HepG2 (cell line): Measurements from ENCODE around the gene LPIN3. TPM values are rescaled to one million over a fixed set of nuclear protein-coding genes. Genes with fewer than 3 reads are reported as not detected.
A peak's percentile ranks its signal among the peaks of the same experiment; 100 is the strongest.

Experiments
- ATAC-seq: fragments of 200-7000 bp; cut with Tn5 transposase; 3 replicates; pipeline ENCODE4 v1.9.1; 2020; ENCODE audit warnings: mild to moderate bottlenecking, moderate library complexity
- BruUV-seq: library from RNA; stranded (reverse); fragments of 400-500 nt; replicated peaks from 2 replicates; lab custom pipeline; 2021; lab: Mats Ljungman, UMichigan
- CTCF ChIA-PET: fragments of 300-600 bp; formaldehyde crosslinking; extraction: SDS; loops from one replicate; lab custom pipeline; 2021; ENCODE audit warnings: low total read pairs, inconsistent platforms, low intra/inter-chr PET ratio; lab: Yijun Ruan, JAX
- POLR2A ChIA-PET: fragments of 350-600 bp; sonication (Branson Sonifier 250); formaldehyde crosslinking; loops from one replicate; lab custom pipeline; 2020; ENCODE audit warnings: antibody characterized with exemption, inconsistent platforms; lab: Yijun Ruan, JAX
- DNase-seq: peaks from one replicate; pipeline ENCODE4 v3.0.0-alpha.2; 2015; ENCODE audit warnings: low spot score
- FAIRE-seq: peaks from 3 replicates; lab custom pipeline; 2011; peaks lifted over from hg19 to GRCh38; lab: Jason Lieb, UNC
- H2AFZ ChIP-seq: one replicate; pipeline ENCODE4 v1.6.1; 2011; ENCODE audit warnings: low read length, inconsistent platforms
- H3K27ac ChIP-seq: fragments of 300-600 bp; 3 replicates; pipeline ENCODE4 v1.8.0; 2011; ENCODE audit warnings: mixed run types, mild to moderate bottlenecking, mixed read lengths, low read length, inconsistent platforms; ENCODE audit not compliant: insufficient read depth; ENCODE audit errors: extremely low read length
- H3K27me3 ChIP-seq, 2 experiments: fragments of 200-600 bp in 1 of 2; 2 replicates in 1 of 2; 3 replicates in 1 of 2; pipeline versions ENCODE4 v1.6.0 to v1.8.0; 2011; ENCODE audit warnings: low read length in 2 of 2, mild to moderate bottlenecking in 2 of 2, moderate library complexity in 2 of 2, inconsistent platforms in 1 of 2; ENCODE audit not compliant: insufficient read depth in 2 of 2, control insufficient read depth in 1 of 2
- H3K36me3 ChIP-seq, 2 experiments: fragments of 200-600 bp in 1 of 2; replicated peaks in 1 of 2; 2 replicates in 1 of 2; 3 replicates in 1 of 2; pipeline versions ENCODE4 v1.5.1 to v1.8.0; 2011; ENCODE audit warnings: low read length in 2 of 2, inconsistent platforms in 1 of 2; ENCODE audit not compliant: insufficient read depth in 2 of 2, control insufficient read depth in 1 of 2
- H3K4me1 ChIP-seq: 2 replicates; pipeline ENCODE4 v1.5.1; 2012; ENCODE audit warnings: low read length, inconsistent platforms; ENCODE audit not compliant: insufficient read depth
- H3K4me2 ChIP-seq: 2 replicates; pipeline ENCODE4 v1.6.0; 2011; ENCODE audit warnings: low read depth, low read length, inconsistent platforms
- H3K4me3 ChIP-seq, 3 experiments: fragments of 200-600 bp in 1 of 3; sonication (generic), shearing (Covaris generic) in 1 of 3; replicated peaks in 1 of 3; 2 replicates each; pipeline ENCODE4 v1.5.1; 2011 to 2016; ENCODE audit warnings: low read length in 3 of 3, inconsistent platforms in 2 of 3, low read depth in 2 of 3, mild to moderate bottlenecking in 2 of 3, control low read depth in 1 of 3, mixed read lengths in 1 of 3; ENCODE audit not compliant: insufficient read depth in 1 of 3
- H3K79me2 ChIP-seq: one replicate; pipeline ENCODE4 v1.6.1; 2011; ENCODE audit warnings: low read length, inconsistent platforms; ENCODE audit not compliant: insufficient read depth
- H3K9ac ChIP-seq: 2 replicates; pipeline ENCODE4 v1.6.0; 2011; ENCODE audit warnings: mild to moderate bottlenecking, low read depth, low read length, inconsistent platforms; ENCODE audit not compliant: insufficient read depth
- H3K9me3 ChIP-seq: 2 replicates; pipeline ENCODE4 v1.5.1; 2012; ENCODE audit warnings: mild to moderate bottlenecking, low read length
- H4K20me1 ChIP-seq: 2 replicates; pipeline ENCODE4 v1.6.0; 2011; ENCODE audit warnings: inconsistent platforms, mild to moderate bottlenecking, low read length, moderate library complexity; ENCODE audit not compliant: insufficient read depth
- ISX ChIP-seq: sonication (generic); formaldehyde crosslinking; conservative IDR thresholded peaks from 2 replicates; pipeline ENCODE4 v1.5.0; 2020; ENCODE audit warnings: missing genetic modification reagents
- NFKB2 ChIP-seq: sonication (generic); formaldehyde crosslinking; IDR thresholded peaks from 2 replicates; pipeline ENCODE4 v1.4.0; 2020; ENCODE audit warnings: missing genetic modification reagents, borderline replicate concordance
- SMARCC2 ChIP-seq: fragments of 450-650 bp; IDR thresholded peaks from 2 replicates; pipeline ENCODE4 v1.6.1; 2017; ENCODE audit warnings: antibody characterized with exemption, mild to moderate bottlenecking
- ZNF790 ChIP-seq: sonication (generic); formaldehyde crosslinking; IDR thresholded peaks from 2 replicates; pipeline ENCODE4 v1.8.0; 2022; ENCODE audit warnings: missing genetic modification reagents, mild to moderate bottlenecking, borderline replicate concordance
- WGBS: methylation state at CpG from one replicate; pipeline ENCODE4 v1.1.6; 2017; ENCODE audit warnings: low lambda C conversion rate; 5-methylcytosine and 5-hydroxymethylcytosine counted together
- in situ Hi-C: cut with HindIII; loops from 2 replicates; pipeline ENCODE4 v1.10.0; 2017; ENCODE audit warnings: low pct_unique_long_range_greater_than_20kb; ENCODE audit not compliant: extremely low pct_ligation_motif_present
- intact Hi-C: fragments of 100-400 bp; cut with micrococcal nuclease; formaldehyde crosslinking; loops from one replicate; pipeline ENCODE4 v1.10.0; 2022; ENCODE audit not compliant: unreplicated experiment
- polyA plus RNA-seq, 8 experiments: library from polyadenylated mRNA; depleted of rRNA in 3 of 8; stranded (reverse) in 7 of 8; unstranded in 1 of 8; fragments of >200 nt; fragmentation: Illumina TruSeq in 4 of 8; extraction: Trizol in 4 of 8; gene quantifications; 2 replicates each; pipeline versions ENCODE4 v1.2.1 to v1.2.3, GENCODE V29; 2011 to 2016; ENCODE audit warnings: low read depth in 4 of 8, missing spikeins in 1 of 8, mixed read lengths in 1 of 8; ENCODE audit not compliant: insufficient read depth in 1 of 8
- total RNA-seq, 5 experiments: library from RNA; depleted of rRNA; stranded (reverse); fragments of >200 nt; fragmentation: Illumina TruSeq; extraction: Trizol; gene quantifications; 2 replicates each; pipeline ENCODE4 v1.2.3, GENCODE V29; 2016; ENCODE audit warnings: low read depth in 1 of 5
- TF ChIP-seq, protein P1 (sequence below): sonication (generic); formaldehyde crosslinking; IDR thresholded peaks from 2 replicates; pipeline ENCODE4 v1.4.0; 2020; ENCODE audit warnings: mild to moderate bottlenecking, missing genetic modification reagents
- TF ChIP-seq, protein P2 (sequence below): sonication (generic); formaldehyde crosslinking; IDR thresholded peaks from 2 replicates; pipeline ENCODE4 v1.8.0; 2023; ENCODE audit warnings: mild to moderate bottlenecking, missing genetic modification reagents
- TF ChIP-seq, protein P3 (sequence below): sonication (generic); formaldehyde crosslinking; IDR thresholded peaks from 2 replicates; pipeline ENCODE4 v1.8.1; 2023; ENCODE audit warnings: missing genetic modification reagents, inconsistent platforms, borderline replicate concordance

Gene LPIN3
- total and polyA plus RNA-seq, 2 of the 13 experiments (the other 11 are each of a cell fraction or from before 2014, with no cell fraction given) = 14.2 to 28.6 TPM

DNA sequence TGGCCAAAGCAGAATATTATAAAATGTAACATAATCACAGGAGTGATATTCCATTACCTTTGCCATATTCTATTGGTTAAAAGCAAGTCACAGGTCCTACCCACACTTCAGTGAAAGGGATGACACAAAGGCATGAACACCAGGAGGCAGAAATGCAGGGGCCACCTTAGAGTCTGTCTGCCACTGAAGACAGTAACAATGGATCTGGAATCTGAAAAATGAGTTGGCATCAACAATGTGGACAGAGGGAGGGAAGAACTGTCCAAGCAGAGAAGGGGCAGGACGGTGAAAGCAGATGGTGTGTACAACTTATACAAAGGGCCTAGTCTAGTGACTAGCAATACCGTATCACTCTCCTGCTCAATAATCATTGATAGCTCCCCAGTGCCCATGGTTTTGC is 6.6 kb upstream of the LPIN3 start:
- ATAC-seq (no peak), DNase-seq (no peak), FAIRE-seq (peak; percentile 15)
- no peak overlapping the region for H3K4me3 ChIP-seq
- intact Hi-C loops (no loop called here), in situ Hi-C loops (loop anchor here (10.0 kb wide), 2 partner anchors 89 to 199 kb away; partner anchors contain the start of gene PLCG1)
- H3K9me3 ChIP-seq = no peaks in the 10 kb centered on the region
- H4K20me1 ChIP-seq = no peaks in the 10 kb centered on the region
- no peak overlapping the region for H3K9ac ChIP-seq
- TF ChIP-seq, protein P1, sequence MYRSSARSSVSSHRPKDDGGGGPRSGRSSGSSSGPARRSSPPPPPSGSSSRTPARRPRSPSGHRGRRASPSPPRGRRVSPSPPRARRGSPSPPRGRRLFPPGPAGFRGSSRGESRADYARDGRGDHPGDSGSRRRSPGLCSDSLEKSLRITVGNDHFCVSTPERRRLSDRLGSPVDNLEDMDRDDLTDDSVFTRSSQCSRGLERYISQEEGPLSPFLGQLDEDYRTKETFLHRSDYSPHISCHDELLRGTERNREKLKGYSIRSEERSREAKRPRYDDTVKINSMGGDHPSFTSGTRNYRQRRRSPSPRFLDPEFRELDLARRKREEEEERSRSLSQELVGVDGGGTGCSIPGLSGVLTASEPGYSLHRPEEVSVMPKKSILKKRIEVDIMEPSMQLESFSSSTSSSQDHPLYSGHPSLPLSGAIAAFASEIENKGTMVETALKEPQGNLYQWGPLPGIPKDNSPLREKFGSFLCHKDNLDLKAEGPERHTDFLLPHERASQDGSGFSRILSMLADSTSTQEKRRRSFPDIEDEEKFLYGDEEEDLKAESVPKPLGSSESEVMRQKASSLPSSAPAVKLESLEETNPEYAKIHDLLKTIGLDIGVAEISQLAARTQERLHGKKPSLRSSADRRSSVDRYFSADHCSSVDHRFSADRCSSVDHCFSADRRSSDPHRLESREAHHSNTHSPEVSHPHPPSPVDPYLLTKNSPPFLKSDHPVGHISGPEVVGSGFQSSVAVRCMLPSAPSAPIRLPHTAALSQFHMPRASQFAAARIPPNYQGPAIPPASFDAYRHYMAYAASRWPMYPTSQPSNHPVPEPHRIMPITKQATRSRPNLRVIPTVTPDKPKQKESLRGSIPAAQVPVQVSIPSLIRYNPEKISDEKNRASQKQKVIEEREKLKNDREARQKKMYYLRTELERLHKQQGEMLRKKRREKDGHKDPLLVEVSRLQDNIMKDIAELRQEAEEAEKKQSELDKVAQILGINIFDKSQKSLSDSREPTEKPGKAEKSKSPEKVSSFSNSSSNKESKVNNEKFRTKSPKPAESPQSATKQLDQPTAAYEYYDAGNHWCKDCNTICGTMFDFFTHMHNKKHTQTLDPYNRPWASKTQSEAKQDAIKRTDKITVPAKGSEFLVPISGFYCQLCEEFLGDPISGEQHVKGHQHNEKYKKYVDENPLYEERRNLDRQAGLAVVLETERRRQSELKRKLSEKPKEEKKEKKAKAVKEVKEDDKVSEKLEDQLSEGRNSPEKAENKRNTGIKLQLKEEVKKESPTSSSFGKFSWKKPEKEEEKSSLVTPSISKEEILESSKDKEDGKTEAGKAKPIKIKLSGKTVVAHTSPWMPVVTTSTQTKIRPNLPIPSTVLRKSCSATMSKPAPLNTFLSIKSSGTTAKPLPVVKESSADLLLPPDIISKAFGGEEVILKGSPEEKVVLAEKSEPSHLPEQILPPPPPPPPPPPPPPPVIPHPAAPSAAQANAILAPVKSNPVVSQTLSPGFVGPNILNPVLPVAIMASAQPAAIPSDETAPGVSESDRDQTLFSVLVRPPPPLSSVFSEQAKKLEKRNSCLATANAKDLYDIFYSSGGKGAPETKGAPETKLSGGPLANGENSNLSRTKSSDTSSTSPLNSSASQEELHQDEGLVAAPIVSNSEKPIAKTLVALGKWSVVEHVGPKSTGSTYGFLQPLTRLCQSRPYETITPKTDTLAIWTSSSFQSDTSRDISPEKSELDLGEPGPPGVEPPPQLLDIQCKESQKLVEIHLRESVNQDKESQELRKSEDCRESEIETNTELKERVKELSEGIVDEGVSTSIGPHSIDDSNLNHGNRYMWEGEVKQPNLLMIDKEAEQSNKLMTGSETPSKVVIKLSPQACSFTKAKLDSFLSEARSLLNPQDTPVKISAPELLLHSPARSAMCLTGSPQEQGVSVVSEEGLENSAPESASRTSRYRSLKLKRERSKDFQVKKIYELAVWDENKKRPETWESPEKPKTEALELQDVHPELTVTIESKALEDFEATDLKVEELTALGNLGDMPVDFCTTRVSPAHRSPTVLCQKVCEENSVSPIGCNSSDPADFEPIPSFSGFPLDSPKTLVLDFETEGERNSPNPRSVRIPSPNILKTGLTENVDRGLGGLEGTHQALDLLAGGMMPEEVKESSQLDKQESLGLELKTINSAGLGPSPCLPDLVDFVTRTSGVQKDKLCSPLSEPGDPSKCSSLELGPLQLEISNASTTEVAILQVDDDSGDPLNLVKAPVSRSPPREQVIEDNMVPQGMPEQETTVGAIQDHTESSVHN = no peak
- no peak for TF ChIP-seq ISX (CRISPR knock-in tag)
- TF ChIP-seq, protein P2, sequence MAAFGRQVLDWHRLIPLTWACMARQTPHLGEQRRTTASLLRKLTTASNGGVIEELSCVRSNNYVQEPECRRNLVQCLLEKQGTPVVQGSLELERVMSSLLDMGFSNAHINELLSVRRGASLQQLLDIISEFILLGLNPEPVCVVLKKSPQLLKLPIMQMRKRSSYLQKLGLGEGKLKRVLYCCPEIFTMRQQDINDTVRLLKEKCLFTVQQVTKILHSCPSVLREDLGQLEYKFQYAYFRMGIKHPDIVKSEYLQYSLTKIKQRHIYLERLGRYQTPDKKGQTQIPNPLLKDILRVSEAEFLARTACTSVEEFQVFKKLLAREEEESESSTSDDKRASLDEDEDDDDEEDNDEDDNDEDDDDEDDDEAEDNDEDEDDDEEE (CRISPR knock-in tag) = 0 out of 2 replicates have a peak, but pooled peaks have one; percentile 27
- no peak for TF ChIP-seq NFKB2 (CRISPR knock-in tag)
- 0 out of 2 replicates have a peak, but pooled peaks have one; percentile 40 for TF ChIP-seq ZNF790
- TF ChIP-seq SMARCC2 = no peak
- TF ChIP-seq, protein P3, sequence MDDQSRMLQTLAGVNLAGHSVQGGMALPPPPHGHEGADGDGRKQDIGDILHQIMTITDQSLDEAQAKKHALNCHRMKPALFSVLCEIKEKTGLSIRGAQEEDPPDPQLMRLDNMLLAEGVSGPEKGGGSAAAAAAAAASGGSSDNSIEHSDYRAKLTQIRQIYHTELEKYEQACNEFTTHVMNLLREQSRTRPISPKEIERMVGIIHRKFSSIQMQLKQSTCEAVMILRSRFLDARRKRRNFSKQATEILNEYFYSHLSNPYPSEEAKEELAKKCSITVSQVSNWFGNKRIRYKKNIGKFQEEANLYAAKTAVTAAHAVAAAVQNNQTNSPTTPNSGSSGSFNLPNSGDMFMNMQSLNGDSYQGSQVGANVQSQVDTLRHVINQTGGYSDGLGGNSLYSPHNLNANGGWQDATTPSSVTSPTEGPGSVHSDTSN (CRISPR knock-in tag) = no peak
- peaks cover 14% of the 10 kb centered on the region for H3K4me1 ChIP-seq
- H3K4me2 ChIP-seq = no peak overlapping the region
- no peaks in the 10 kb centered on the region for H3K36me3 ChIP-seq
- ChIA-PET POLR2A (no interaction called here), CTCF (no interaction called here)
- no peaks in the 10 kb centered on the region for H3K79me2 ChIP-seq
- 57% methylated on average over 2 of the region's 2 CpGs for WGBS
- H3K27me3 ChIP-seq = peaks cover 7 to 43% of the 10 kb centered on the region in 2 experiments
- no peak overlapping the region for H3K27ac ChIP-seq
- BruUV-seq = no TSS peak
- H2AFZ ChIP-seq = no peak overlapping the region
